WTC11 (cell line): ENCODE measurements around the gene ICOS. TPM values are rescaled to one million over a fixed set of nuclear protein-coding genes. Genes with fewer than 3 reads are reported as not detected.

Experiments used
- ATAC-seq: fragments of 200-7000 bp; cut with Tn5 transposase; 2 replicates; pipeline ENCODE4 v1.10.0; 2021; ENCODE audit warnings: mild to moderate bottlenecking, moderate library complexity
- CTCF ChIA-PET: fragments of 300-600 bp; sonication (Branson Sonifier 250); formaldehyde crosslinking; loops from one replicate; lab custom pipeline; 2021; ENCODE audit warnings: antibody characterized with exemption; lab: Charles Lee
- POLR2A ChIA-PET: fragments of 350-600 bp; sonication (Branson Sonifier 250); formaldehyde crosslinking; loops from one replicate; lab custom pipeline; 2021; ENCODE audit warnings: antibody characterized with exemption; lab: Charles Lee
- DNase-seq: peaks from one replicate; pipeline ENCODE4 v3.0.0; 2021; ENCODE audit warnings: low spot score
- H3K27ac Mint-ChIP-seq: 2 replicates; pipeline ENCODE4 v1.8.0; 2021; ENCODE audit warnings: mixed read lengths
- H3K27me3 Mint-ChIP-seq: 2 replicates; pipeline ENCODE4 v1.8.0; 2021; ENCODE audit warnings: low read depth, mild to moderate bottlenecking, moderate library complexity, mixed read lengths
- H3K36me3 Mint-ChIP-seq: 2 replicates; pipeline ENCODE4 v1.8.0; 2021; ENCODE audit warnings: mixed read lengths
- H3K4me1 Mint-ChIP-seq: 2 replicates; pipeline ENCODE4 v1.8.0; 2022; ENCODE audit warnings: mixed read lengths
- H3K4me3 Mint-ChIP-seq: 2 replicates; pipeline ENCODE4 v1.8.0; 2021; ENCODE audit warnings: mild to moderate bottlenecking, moderate library complexity, mixed read lengths
- H3K9me3 Mint-ChIP-seq: 2 replicates; pipeline ENCODE4 v1.8.0; 2021; ENCODE audit warnings: mixed read lengths
- CREB1 ChIP-seq: sonication (generic); formaldehyde crosslinking; IDR thresholded peaks from 2 replicates; pipeline ENCODE4 v1.8.0; 2023; ENCODE audit warnings: mild to moderate bottlenecking, missing genetic modification reagents
- CREM ChIP-seq: sonication (generic); formaldehyde crosslinking; IDR thresholded peaks from 2 replicates; pipeline ENCODE4 v1.8.1; 2022; ENCODE audit warnings: mild to moderate bottlenecking, missing genetic modification reagents, moderate library complexity
- FOXJ3 ChIP-seq: sonication (generic); formaldehyde crosslinking; IDR thresholded peaks from 2 replicates; pipeline ENCODE4 v1.9.0; 2021; ENCODE audit warnings: missing genetic modification reagents, mild to moderate bottlenecking, borderline replicate concordance
- HMGA2 ChIP-seq: fragments of 250-450 bp; sonication (Bioruptor Pico); IDR thresholded peaks from 2 replicates; pipeline ENCODE4 v1.4.0; 2021; ENCODE audit warnings: mild to moderate bottlenecking, moderate library complexity
- IRF1 ChIP-seq: sonication (generic); formaldehyde crosslinking; IDR thresholded peaks from 2 replicates; pipeline ENCODE4 v1.8.0; 2023; ENCODE audit warnings: missing genetic modification reagents
- NR1H2 ChIP-seq: sonication (generic); formaldehyde crosslinking; IDR thresholded peaks from 2 replicates; pipeline ENCODE4 v1.9.0; 2021; ENCODE audit warnings: mild to moderate bottlenecking, moderate library complexity, missing genetic modification reagents
- PREB ChIP-seq: sonication (generic); formaldehyde crosslinking; IDR thresholded peaks from 2 replicates; pipeline ENCODE4 v1.8.1; 2022; ENCODE audit warnings: mild to moderate bottlenecking, missing genetic modification reagents, moderate library complexity, borderline replicate concordance
- SP1 ChIP-seq: sonication (generic); formaldehyde crosslinking; conservative IDR thresholded peaks from 2 replicates; pipeline ENCODE4 v1.8.1; 2022; ENCODE audit warnings: missing genetic modification reagents
- TCF7 ChIP-seq: sonication (generic); formaldehyde crosslinking; IDR thresholded peaks from 2 replicates; pipeline ENCODE4 v1.8.0; 2022; ENCODE audit warnings: mild to moderate bottlenecking, low read depth, missing genetic modification reagents, moderate library complexity
- ZNF219 ChIP-seq: sonication (generic); formaldehyde crosslinking; IDR thresholded peaks from 2 replicates; pipeline ENCODE4 v1.8.0; 2023; ENCODE audit warnings: missing genetic modification reagents, mild to moderate bottlenecking, borderline replicate concordance
- ZNF317 ChIP-seq: sonication (generic); formaldehyde crosslinking; IDR thresholded peaks from 2 replicates; pipeline ENCODE4 v1.8.1; 2023; ENCODE audit warnings: low read depth, mild to moderate bottlenecking, moderate library complexity, missing genetic modification reagents, borderline replicate concordance
- ZNF512 ChIP-seq: sonication (generic); formaldehyde crosslinking; IDR thresholded peaks from 2 replicates; pipeline ENCODE4 v1.8.1; 2022; ENCODE audit warnings: missing genetic modification reagents, borderline replicate concordance
- total RNA-seq: library from RNA; stranded (reverse); gene quantifications from 3 replicates; pipeline ENCODE4 v1.2.3, GENCODE V29; 2021
- TF ChIP-seq, protein P1 (sequence below): sonication (generic); formaldehyde crosslinking; IDR thresholded peaks from 2 replicates; pipeline ENCODE4 v1.8.1; 2023; ENCODE audit warnings: mild to moderate bottlenecking, missing genetic modification reagents, moderate library complexity
- TF ChIP-seq, protein P2 (sequence below): sonication (generic); formaldehyde crosslinking; IDR thresholded peaks from 2 replicates; pipeline ENCODE4 v1.8.0; 2022; ENCODE audit warnings: mild to moderate bottlenecking, missing genetic modification reagents
- TF ChIP-seq, protein P3 (sequence below): sonication (generic); formaldehyde crosslinking; IDR thresholded peaks from 2 replicates; pipeline ENCODE4 v1.8.1; 2022; ENCODE audit warnings: mild to moderate bottlenecking, moderate library complexity, missing genetic modification reagents
- TF ChIP-seq, protein P4 (sequence below): sonication (generic); formaldehyde crosslinking; IDR thresholded peaks from 2 replicates; pipeline ENCODE4 v1.8.1; 2023; ENCODE audit warnings: mild to moderate bottlenecking, missing genetic modification reagents
- TF ChIP-seq, protein P5 (sequence below): sonication (generic); formaldehyde crosslinking; IDR thresholded peaks from 2 replicates; pipeline ENCODE4 v1.8.0; 2022; ENCODE audit warnings: mild to moderate bottlenecking, missing genetic modification reagents

Gene ICOS
- total RNA-seq, 1 experiment from 2014 or later, result 0.11 TPM

- no peak for TF ChIP-seq HMGA2
- no peak for TF ChIP-seq ZNF512
These were observed 55.9 kb downstream of the ICOS start (continued) for GRCh38 chr2:203992509-203992908.

DNA sequence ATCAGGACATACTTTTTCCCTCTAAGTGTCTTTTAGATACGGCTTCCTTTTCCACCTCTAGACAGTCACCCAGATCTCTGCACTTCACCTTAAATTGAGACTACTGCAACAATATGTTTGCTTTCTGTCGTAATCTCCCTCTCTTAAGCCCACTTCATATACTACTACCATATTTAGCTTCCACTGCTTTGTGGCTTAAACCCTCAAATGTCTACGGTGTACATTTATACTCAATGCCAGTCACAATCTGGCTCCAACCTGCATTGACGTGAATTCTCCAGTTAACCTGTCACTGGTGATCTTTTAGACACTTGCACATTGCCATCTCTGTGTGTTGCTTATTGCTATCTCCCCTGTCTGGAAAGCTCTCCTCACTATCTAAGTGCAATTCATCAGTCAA lies 56.4 kb downstream of the ICOS start:
- POLR2A ChIA-PET, result no interaction called here
- Mint-ChIP-seq H3K4me1 (no peaks in the 10 kb centered on the region), H3K9me3 (no peaks in the 10 kb centered on the region), H3K27me3 (no peaks in the 10 kb centered on the region), H3K4me3 (no peak overlapping the region), H3K36me3 (no peaks in the 10 kb centered on the region)
- DNase-seq, result no peak
- ATAC-seq, result no peak
- CTCF ChIA-PET, result no interaction called here
- TF ChIP-seq IRF1 (CRISPR knock-in tag), result no peak
- TF ChIP-seq ZNF512, result no peak
- TF ChIP-seq, protein P1, sequence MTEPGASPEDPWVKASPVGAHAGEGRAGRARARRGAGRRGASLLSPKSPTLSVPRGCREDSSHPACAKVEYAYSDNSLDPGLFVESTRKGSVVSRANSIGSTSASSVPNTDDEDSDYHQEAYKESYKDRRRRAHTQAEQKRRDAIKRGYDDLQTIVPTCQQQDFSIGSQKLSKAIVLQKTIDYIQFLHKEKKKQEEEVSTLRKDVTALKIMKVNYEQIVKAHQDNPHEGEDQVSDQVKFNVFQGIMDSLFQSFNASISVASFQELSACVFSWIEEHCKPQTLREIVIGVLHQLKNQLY, result no peak
- TF ChIP-seq TCF7, result no peak
- no peak for TF ChIP-seq CREB1 (CRISPR knock-in tag)
- no peak for TF ChIP-seq PREB (CRISPR knock-in tag)
- TF ChIP-seq, protein P2, sequence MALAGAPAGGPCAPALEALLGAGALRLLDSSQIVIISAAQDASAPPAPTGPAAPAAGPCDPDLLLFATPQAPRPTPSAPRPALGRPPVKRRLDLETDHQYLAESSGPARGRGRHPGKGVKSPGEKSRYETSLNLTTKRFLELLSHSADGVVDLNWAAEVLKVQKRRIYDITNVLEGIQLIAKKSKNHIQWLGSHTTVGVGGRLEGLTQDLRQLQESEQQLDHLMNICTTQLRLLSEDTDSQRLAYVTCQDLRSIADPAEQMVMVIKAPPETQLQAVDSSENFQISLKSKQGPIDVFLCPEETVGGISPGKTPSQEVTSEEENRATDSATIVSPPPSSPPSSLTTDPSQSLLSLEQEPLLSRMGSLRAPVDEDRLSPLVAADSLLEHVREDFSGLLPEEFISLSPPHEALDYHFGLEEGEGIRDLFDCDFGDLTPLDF (CRISPR knock-in tag), result no peak
- no peak for TF ChIP-seq SP1 (CRISPR knock-in tag)
- TF ChIP-seq, protein P3, sequence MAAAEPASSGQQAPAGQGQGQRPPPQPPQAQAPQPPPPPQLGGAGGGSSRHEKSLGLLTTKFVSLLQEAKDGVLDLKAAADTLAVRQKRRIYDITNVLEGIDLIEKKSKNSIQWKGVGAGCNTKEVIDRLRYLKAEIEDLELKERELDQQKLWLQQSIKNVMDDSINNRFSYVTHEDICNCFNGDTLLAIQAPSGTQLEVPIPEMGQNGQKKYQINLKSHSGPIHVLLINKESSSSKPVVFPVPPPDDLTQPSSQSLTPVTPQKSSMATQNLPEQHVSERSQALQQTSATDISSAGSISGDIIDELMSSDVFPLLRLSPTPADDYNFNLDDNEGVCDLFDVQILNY, result no peak
- TF ChIP-seq, protein P4, sequence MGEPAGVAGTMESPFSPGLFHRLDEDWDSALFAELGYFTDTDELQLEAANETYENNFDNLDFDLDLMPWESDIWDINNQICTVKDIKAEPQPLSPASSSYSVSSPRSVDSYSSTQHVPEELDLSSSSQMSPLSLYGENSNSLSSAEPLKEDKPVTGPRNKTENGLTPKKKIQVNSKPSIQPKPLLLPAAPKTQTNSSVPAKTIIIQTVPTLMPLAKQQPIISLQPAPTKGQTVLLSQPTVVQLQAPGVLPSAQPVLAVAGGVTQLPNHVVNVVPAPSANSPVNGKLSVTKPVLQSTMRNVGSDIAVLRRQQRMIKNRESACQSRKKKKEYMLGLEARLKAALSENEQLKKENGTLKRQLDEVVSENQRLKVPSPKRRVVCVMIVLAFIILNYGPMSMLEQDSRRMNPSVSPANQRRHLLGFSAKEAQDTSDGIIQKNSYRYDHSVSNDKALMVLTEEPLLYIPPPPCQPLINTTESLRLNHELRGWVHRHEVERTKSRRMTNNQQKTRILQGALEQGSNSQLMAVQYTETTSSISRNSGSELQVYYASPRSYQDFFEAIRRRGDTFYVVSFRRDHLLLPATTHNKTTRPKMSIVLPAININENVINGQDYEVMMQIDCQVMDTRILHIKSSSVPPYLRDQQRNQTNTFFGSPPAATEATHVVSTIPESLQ, result no peak
- no peak for TF ChIP-seq ZNF317 (CRISPR knock-in tag)
- TF ChIP-seq NR1H2 (CRISPR knock-in tag), result no peak
- TF ChIP-seq, protein P5, sequence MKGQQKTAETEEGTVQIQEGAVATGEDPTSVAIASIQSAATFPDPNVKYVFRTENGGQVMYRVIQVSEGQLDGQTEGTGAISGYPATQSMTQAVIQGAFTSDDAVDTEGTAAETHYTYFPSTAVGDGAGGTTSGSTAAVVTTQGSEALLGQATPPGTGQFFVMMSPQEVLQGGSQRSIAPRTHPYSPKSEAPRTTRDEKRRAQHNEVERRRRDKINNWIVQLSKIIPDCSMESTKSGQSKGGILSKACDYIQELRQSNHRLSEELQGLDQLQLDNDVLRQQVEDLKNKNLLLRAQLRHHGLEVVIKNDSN (CRISPR knock-in tag), result no peak
- no peak for TF ChIP-seq FOXJ3 (CRISPR knock-in tag)
- no peak for TF ChIP-seq ZNF219 (CRISPR knock-in tag)
- no peak for TF ChIP-seq CREM (CRISPR knock-in tag)
- TF ChIP-seq, all 79 proteins: peak for 0
- no peak overlapping the region for H3K27ac Mint-ChIP-seq
